ENCODE data around the gene RNF167. TPM values are rescaled to one million over a fixed set of nuclear protein-coding genes. Genes with fewer than 3 reads are reported as not detected.

RNF167 gene
- total and polyA plus RNA-seq, 2 donors (not counting 3 experiments of a cell fraction or from before 2014, with no cell fraction given): 60.2 to 87.6 TPM

GRCh38 chr17:4974115-4974670 is 34.1 kb downstream of the RNF167 start:
- ChIA-PET POLR2A (no interaction called here), CTCF (interaction anchor here (0.6 to 1.1 kb wide), 2 partner anchors 14 to 89 kb away, joined by 3 read pairs; no protein-coding TSS in a partner anchor)
- H3K36me3 ChIP-seq (ENCODE audit: control insufficient read depth in 2 of 2, extremely low read depth in 1 of 2, insufficient read depth in 2 of 2, low read length in 2 of 2): peaks cover 26 to 58% of the 10 kb centered on the region in 2 experiments
- H3K4me1 ChIP-seq (ENCODE audit: control insufficient read depth, extremely low read depth, insufficient read depth, low read length): peaks cover 3% of the 10 kb centered on the region
- no peaks in the 10 kb centered on the region for H3K27me3 ChIP-seq (ENCODE audit: control insufficient read depth in 2 of 2, insufficient read depth in 2 of 2, low read length in 2 of 2)
- DNase-seq (ENCODE audit: low read depth, low spot score) (no peak), FAIRE-seq (no peak)
- H3K9ac ChIP-seq (replicated peaks; ENCODE audit: extremely low read depth, insufficient read depth, low read length): no peak overlapping the region
- BruUV-seq (replicated peaks): no TSS peak
- dilution Hi-C loops (cut with MboI; ENCODE audit: extremely low pct_ligation_motif_present, low sequenced_read_pairs) (no loop called here), intact Hi-C loops (cut with micrococcal nuclease) (no loop called here)
- H4K20me1 ChIP-seq (replicated peaks; ENCODE audit: control insufficient read depth, extremely low read depth, insufficient read depth, low read length): no peaks in the 10 kb centered on the region
- H3K4me3 ChIP-seq (replicated peaks in 1 of 3; ENCODE audit: insufficient read depth in 1 of 3, low read depth in 1 of 3, low read length in 3 of 3): no peak overlapping the region
- H2AFZ ChIP-seq (ENCODE audit: low read depth, low read length): no peak overlapping the region
- no peak for TF ChIP-seq JUN (IDR thresholded peaks at IDR 0.05; ENCODE audit: borderline replicate concordance, insufficient read depth, insufficient read length, low read depth)
- TF ChIP-seq FOS (IDR thresholded peaks at IDR 0.05; ENCODE audit: borderline replicate concordance, insufficient read depth, low read length): no peak
- no peak for TF ChIP-seq GATA2 (IDR thresholded peaks at IDR 0.05; ENCODE audit: insufficient read depth, insufficient read length, low read depth, low read length)
- TF ChIP-seq MAX (IDR thresholded peaks at IDR 0.05; ENCODE audit: insufficient read depth, insufficient read length): no peak
- TF ChIP-seq CTCF (IDR thresholded peaks at IDR 0.05; ENCODE audit: extremely low read depth in 1 of 2, insufficient read depth in 1 of 2, low read depth in 1 of 2, low read length in 2 of 2): no peak
- TF ChIP-seq POLR2AphosphoS5 (IDR thresholded peaks at IDR 0.05; ENCODE audit: insufficient read depth, low read depth, low read length): no peak
- no peak for TF ChIP-seq EZH2 (IDR thresholded peaks at IDR 0.05; ENCODE audit: borderline replicate concordance, low read depth, low read length, severe bottlenecking)
- no peak for TF ChIP-seq MYC (IDR thresholded peaks at IDR 0.05; ENCODE audit: low read depth, low read length)
- TF ChIP-seq POLR2A (IDR thresholded peaks at IDR 0.05; ENCODE audit: low read depth, low read length): no peak
- H3K9me1 ChIP-seq (replicated peaks; ENCODE audit: control insufficient read depth, extremely low read depth, insufficient read depth, low read length): no peaks in the 10 kb centered on the region
- no peak overlapping the region for H3K4me2 ChIP-seq (ENCODE audit: insufficient read depth, low read length)
- no peak overlapping the region for H3K27ac ChIP-seq (ENCODE audit: insufficient read depth, low read depth, low read length)
- H3K79me2 ChIP-seq (ENCODE audit: control insufficient read depth, insufficient read depth, low read length): no peaks in the 10 kb centered on the region
- H3K9me3 ChIP-seq (replicated peaks; ENCODE audit: control insufficient read depth, insufficient read depth, low read length): no peaks in the 10 kb centered on the region

Data from endothelial cell of umbilical vein (primary cell).